ENCODE data around the gene PARD6B. TPM values are rescaled to one million over a fixed set of nuclear protein-coding genes. Genes with fewer than 3 reads are reported as not detected.

Gene PARD6B
- total RNA-seq, 2 donors from 2014 or later, result 3.8 to 4.1 TPM

- H3K36me3 Mint-ChIP-seq, result no peaks in the 10 kb centered on the region
- H3K4me1 Mint-ChIP-seq (ENCODE audit: low read depth in 2 of 2), result peaks cover 9 to 13% of the 10 kb centered on the region in 2 donors
- H3K27me3 Mint-ChIP-seq, result no peaks in the 10 kb centered on the region
Observed at GRCh38 chr20:50734730-50735679, 3.6 kb downstream of the PARD6B start.

GRCh38 chr20:50735813-50736212 lies 4.4 kb downstream of the PARD6B start:
- DNase-seq (ENCODE audit: low spot score), result no peak
- Mint-ChIP-seq H3K4me1 (ENCODE audit: low read depth in 2 of 2) (peaks cover 9% of the 10 kb centered on the region in 2 donors), H3K36me3 (no peaks in the 10 kb centered on the region), H3K27ac (no peak overlapping the region), H3K9me3 (no peaks in the 10 kb centered on the region), H3K27me3 (no peaks in the 10 kb centered on the region), H3K4me3 (no peak overlapping the region)
- no peak for ATAC-seq

More at GRCh38 chr20:50734730-50735679, 3.6 kb downstream of the PARD6B start:
- DNase-seq (ENCODE audit: low spot score), result no peak
- no peak for ATAC-seq
- no peaks in the 10 kb centered on the region for H3K9me3 Mint-ChIP-seq
- no peak overlapping the region for H3K4me3 Mint-ChIP-seq
- no peak overlapping the region for H3K27ac Mint-ChIP-seq

GRCh38 chr20:50737352-50737751 lies 6.0 kb downstream of the PARD6B start:
- H3K4me3 Mint-ChIP-seq, result no peak overlapping the region
- peaks cover 12 to 13% of the 10 kb centered on the region in 2 donors for H3K4me1 Mint-ChIP-seq (ENCODE audit: low read depth in 2 of 2)
- H3K36me3 Mint-ChIP-seq, result no peaks in the 10 kb centered on the region
- H3K27ac Mint-ChIP-seq, result no peak overlapping the region
- no peak for ATAC-seq
- DNase-seq (ENCODE audit: low spot score), result no peak
- no peaks in the 10 kb centered on the region for H3K9me3 Mint-ChIP-seq
- no peaks in the 10 kb centered on the region for H3K27me3 Mint-ChIP-seq

- ATAC-seq (no peak), DNase-seq (ENCODE audit: low spot score) (no peak)
- no peaks in the 10 kb centered on the region for H3K27me3 Mint-ChIP-seq
- no peaks in the 10 kb centered on the region for H3K36me3 Mint-ChIP-seq
- no peak overlapping the region for H3K27ac Mint-ChIP-seq
- no peaks in the 10 kb centered on the region for H3K9me3 Mint-ChIP-seq
- H3K4me3 Mint-ChIP-seq, result no peak overlapping the region
- H3K4me1 Mint-ChIP-seq (ENCODE audit: low read depth in 2 of 2), result peaks cover 13 to 14% of the 10 kb centered on the region in 2 donors
Observed at GRCh38 chr20:50743087-50743486, 11.7 kb downstream of the PARD6B start.

GRCh38 chr20:50744143-50744792 lies 12.9 kb downstream of the PARD6B start:
- H3K4me3 Mint-ChIP-seq, result no peak overlapping the region
- H3K36me3 Mint-ChIP-seq, result no peaks in the 10 kb centered on the region
- DNase-seq (ENCODE audit: low spot score), result no peak
- no peak overlapping the region for H3K27ac Mint-ChIP-seq
- no peaks in the 10 kb centered on the region for H3K27me3 Mint-ChIP-seq
- H3K4me1 Mint-ChIP-seq (ENCODE audit: low read depth in 2 of 2), result peaks cover 13 to 14% of the 10 kb centered on the region in 2 donors
- H3K9me3 Mint-ChIP-seq, result no peaks in the 10 kb centered on the region
- ATAC-seq, result no peak

- DNase-seq (ENCODE audit: low spot score) (no peak), ATAC-seq (no peak)
- H3K4me1 Mint-ChIP-seq (ENCODE audit: low read depth in 2 of 2), result peaks cover 13 to 14% of the 10 kb centered on the region in 2 donors
- no peaks in the 10 kb centered on the region for H3K36me3 Mint-ChIP-seq
- no peaks in the 10 kb centered on the region for H3K27me3 Mint-ChIP-seq
- H3K27ac Mint-ChIP-seq, result peak overlapping the region in 1 of 2 donors; percentile 3
- no peaks in the 10 kb centered on the region for H3K9me3 Mint-ChIP-seq
- H3K4me3 Mint-ChIP-seq, result no peak overlapping the region
Observed at GRCh38 chr20:50745634-50746137, 14.3 kb downstream of the PARD6B start.

GRCh38 chr20:50746138-50746940 lies 15.0 kb downstream of the PARD6B start:
- Mint-ChIP-seq H3K4me1 (ENCODE audit: low read depth in 2 of 2) (peaks cover 8 to 9% of the 10 kb centered on the region in 2 donors), H3K4me3 (no peak overlapping the region), H3K27me3 (no peaks in the 10 kb centered on the region), H3K27ac (peak overlapping the region in 1 of 2 donors; percentile 3), H3K36me3 (no peaks in the 10 kb centered on the region), H3K9me3 (no peaks in the 10 kb centered on the region)
- ATAC-seq, result peak in 1 of 2 donors; percentile 68
- DNase-seq (ENCODE audit: low spot score), result no peak

- Mint-ChIP-seq H3K4me1 (ENCODE audit: low read depth in 2 of 2) (peaks cover 6 to 9% of the 10 kb centered on the region in 2 donors), H3K27ac (peak overlapping the region; percentile 25 to 43), H3K4me3 (peak overlapping the region; percentile 12), H3K9me3 (no peaks in the 10 kb centered on the region), H3K36me3 (no peaks in the 10 kb centered on the region), H3K27me3 (no peaks in the 10 kb centered on the region)
- DNase-seq (ENCODE audit: low spot score) (no peak), ATAC-seq (no peak)
Observed at GRCh38 chr20:50747275-50747674, 15.9 kb downstream of the PARD6B start.

GRCh38 chr20:50750145-50750671 lies 18.8 kb downstream of the PARD6B start:
- Mint-ChIP-seq H3K36me3 (no peaks in the 10 kb centered on the region), H3K27ac (no peak overlapping the region), H3K9me3 (no peaks in the 10 kb centered on the region), H3K27me3 (no peaks in the 10 kb centered on the region), H3K4me1 (ENCODE audit: low read depth in 2 of 2) (peaks cover 6 to 9% of the 10 kb centered on the region in 2 donors), H3K4me3 (no peak overlapping the region)
- no peak for ATAC-seq
- no peak for DNase-seq (ENCODE audit: low spot score)

GRCh38 chr20:50753152-50753551 lies 21.8 kb downstream of the PARD6B start:
- H3K4me1 Mint-ChIP-seq (ENCODE audit: low read depth in 2 of 2), result no peaks in the 10 kb centered on the region
- H3K27me3 Mint-ChIP-seq, result no peaks in the 10 kb centered on the region
- H3K27ac Mint-ChIP-seq, result no peak overlapping the region
- ATAC-seq (no peak), DNase-seq (ENCODE audit: low spot score) (no peak)
- no peak overlapping the region for H3K4me3 Mint-ChIP-seq
- H3K36me3 Mint-ChIP-seq, result no peaks in the 10 kb centered on the region
- H3K9me3 Mint-ChIP-seq, result no peaks in the 10 kb centered on the region

GRCh38 chr20:50754420-50754819 lies 23.0 kb downstream of the PARD6B start:
- H3K36me3 Mint-ChIP-seq, result no peaks in the 10 kb centered on the region
- H3K4me1 Mint-ChIP-seq (ENCODE audit: low read depth in 2 of 2), result no peaks in the 10 kb centered on the region
- no peak overlapping the region for H3K27ac Mint-ChIP-seq
- no peaks in the 10 kb centered on the region for H3K27me3 Mint-ChIP-seq
- DNase-seq (ENCODE audit: low spot score), result no peak
- no peak for ATAC-seq
- no peaks in the 10 kb centered on the region for H3K9me3 Mint-ChIP-seq
- H3K4me3 Mint-ChIP-seq, result no peak overlapping the region

- Mint-ChIP-seq H3K27me3 (no peaks in the 10 kb centered on the region), H3K9me3 (no peaks in the 10 kb centered on the region), H3K4me3 (no peak overlapping the region), H3K36me3 (no peaks in the 10 kb centered on the region), H3K27ac (no peak overlapping the region), H3K4me1 (ENCODE audit: low read depth in 2 of 2) (no peaks in the 10 kb centered on the region)
- ATAC-seq, result no peak
- DNase-seq (ENCODE audit: low spot score), result no peak
Observed at GRCh38 chr20:50756447-50756846, 25.1 kb downstream of the PARD6B start.

- Mint-ChIP-seq H3K27ac (no peak overlapping the region), H3K27me3 (no peaks in the 10 kb centered on the region), H3K4me1 (ENCODE audit: low read depth in 2 of 2) (no peaks in the 10 kb centered on the region), H3K9me3 (no peaks in the 10 kb centered on the region), H3K4me3 (no peak overlapping the region), H3K36me3 (no peaks in the 10 kb centered on the region)
- DNase-seq (ENCODE audit: low spot score) (no peak), ATAC-seq (no peak)
Observed at GRCh38 chr20:50758469-50758868, 27.1 kb downstream of the PARD6B start.

Data from natural killer cell treated with Interleukin-12 subunit alpha and Interleukin-12 subunit beta and Interleukin-15 and Interleukin-18, amount 100 ng/mL, for 72 hours (primary cell).